Measurements from ENCODE around the gene NMNAT2.
A peak's percentile ranks its signal among the peaks of the same experiment; 100 is the strongest.

The NMNAT2 gene

GRCh38 chr1:183319606-183320005, 98.6 kb downstream of the NMNAT2 start:
- DNase-seq (ENCODE audit: insufficient read length, low spot score) (no peak), FAIRE-seq (no peak)

DNA sequence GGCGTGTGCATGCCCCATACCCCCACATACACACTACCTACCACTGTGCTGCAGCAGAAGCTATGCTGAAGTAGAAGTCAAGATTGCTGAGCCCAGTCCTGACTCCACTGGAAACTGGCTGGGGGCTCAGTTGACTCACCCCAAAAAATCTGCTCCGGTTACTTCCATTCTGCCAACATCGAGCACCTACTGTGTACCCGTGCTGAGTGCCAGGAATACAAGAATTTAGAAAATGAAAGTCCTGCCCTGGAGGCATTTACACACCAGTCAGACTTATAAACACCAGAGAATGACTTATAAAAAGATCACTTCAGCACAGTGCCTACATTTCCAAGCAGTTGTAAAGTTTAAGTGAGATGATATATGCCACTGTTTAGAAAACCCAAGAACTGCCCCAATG, 99.1 kb downstream of the NMNAT2 start:
- FAIRE-seq (no peak), DNase-seq (ENCODE audit: insufficient read length, low spot score) (no peak)

DNA sequence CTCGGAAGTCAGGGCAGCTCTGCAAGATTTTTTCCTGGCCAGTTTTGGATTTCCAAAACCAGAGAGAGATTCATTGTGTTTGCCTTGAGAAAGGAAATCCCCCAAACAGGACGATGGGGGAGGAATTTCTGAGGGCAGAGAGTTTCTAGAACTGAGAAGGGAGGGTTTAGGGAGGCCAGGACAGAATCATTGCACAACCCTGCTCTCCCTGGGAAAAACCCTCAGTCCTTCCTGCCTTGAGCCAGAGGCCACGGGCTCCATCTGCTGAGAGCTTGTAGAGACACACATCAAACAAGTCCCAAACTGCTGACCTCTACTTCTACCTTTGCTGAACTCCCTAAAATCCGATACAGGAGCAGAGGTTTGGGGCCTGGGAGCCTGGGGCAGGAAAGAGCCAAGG, 99.7 kb downstream of the NMNAT2 start:
- no peak for FAIRE-seq
- peak; percentile 82 for DNase-seq (ENCODE audit: insufficient read length, low spot score)

DNA sequence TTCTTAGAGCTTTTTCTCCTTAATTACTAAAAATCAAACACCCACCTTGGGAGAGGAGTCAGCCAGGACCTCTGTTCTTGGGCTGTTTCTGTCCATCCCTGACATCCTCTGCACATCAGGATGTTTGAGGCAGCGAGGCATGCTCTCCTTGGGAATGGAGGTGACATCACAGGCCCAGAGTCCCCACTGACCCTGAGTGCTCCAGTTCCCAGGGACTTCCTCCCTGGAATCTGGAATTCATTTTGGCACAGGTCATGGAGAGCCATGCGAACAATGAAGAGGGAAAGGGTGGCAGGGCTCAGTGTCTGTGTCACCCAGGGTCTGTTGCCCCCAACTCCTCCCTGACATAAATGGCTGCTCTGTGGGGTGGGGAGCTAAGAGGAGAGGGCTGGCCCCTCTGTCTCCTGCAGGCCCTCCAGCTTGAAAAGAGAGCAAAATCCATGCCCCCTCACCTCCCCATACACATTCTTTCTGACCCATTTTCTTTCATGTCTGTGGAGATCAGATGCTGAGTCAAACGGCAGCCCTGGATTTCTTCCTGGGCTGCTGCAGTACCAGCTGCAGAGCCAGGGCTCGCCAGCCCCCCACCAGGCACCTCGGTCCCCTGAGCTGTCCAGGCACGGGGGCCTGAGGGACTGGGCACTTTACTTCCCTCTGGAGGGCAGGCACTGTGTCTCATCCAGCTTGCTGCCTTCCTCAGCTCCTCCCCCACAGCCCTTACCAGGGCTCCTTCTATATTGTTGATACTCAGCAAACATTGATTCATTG, 102.0 kb downstream of the NMNAT2 start:
- DNase-seq (ENCODE audit: insufficient read length, low spot score): no peak
- FAIRE-seq: no peak

DNA sequence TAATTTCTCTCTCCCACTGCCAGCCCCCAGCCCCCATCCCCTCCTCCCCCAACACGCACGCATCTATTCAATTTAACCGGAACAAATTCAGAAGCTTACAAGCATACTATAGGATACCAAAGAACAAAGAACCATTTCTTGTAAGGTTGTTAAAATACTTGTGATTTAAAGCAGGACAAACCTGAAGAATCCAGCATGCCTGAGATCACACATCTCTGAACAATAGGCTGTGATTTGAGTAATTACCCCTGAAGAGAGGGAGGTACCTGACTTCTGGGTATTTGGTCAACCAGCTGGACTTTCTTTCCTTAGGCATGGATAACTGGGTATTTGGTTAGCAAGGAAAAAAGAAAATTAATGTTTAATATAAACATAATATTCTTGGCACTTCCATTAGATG, 105.1 kb downstream of the NMNAT2 start:
- FAIRE-seq (no peak), DNase-seq (ENCODE audit: insufficient read length, low spot score) (no peak)

GRCh38 chr1:183310753-183311479, 107.3 kb downstream of the NMNAT2 start:
- DNase-seq (ENCODE audit: insufficient read length, low spot score): no peak
- no peak for FAIRE-seq

GRCh38 chr1:183308719-183309118, 109.5 kb downstream of the NMNAT2 start:
- FAIRE-seq (no peak), DNase-seq (ENCODE audit: insufficient read length, low spot score) (no peak)

GRCh38 chr1:183306317-183307042, 111.7 kb downstream of the NMNAT2 start:
- no peak for FAIRE-seq
- no peak for DNase-seq (ENCODE audit: insufficient read length, low spot score)

GRCh38 chr1:183304440-183305107, 113.6 kb downstream of the NMNAT2 start:
- DNase-seq (ENCODE audit: insufficient read length, low spot score) (no peak), FAIRE-seq (no peak)

- DNase-seq (ENCODE audit: insufficient read length, low spot score) (no peak), FAIRE-seq (no peak)
Measured at GRCh38 chr1:183303901-183304300, 114.3 kb downstream of the NMNAT2 start.

DNA sequence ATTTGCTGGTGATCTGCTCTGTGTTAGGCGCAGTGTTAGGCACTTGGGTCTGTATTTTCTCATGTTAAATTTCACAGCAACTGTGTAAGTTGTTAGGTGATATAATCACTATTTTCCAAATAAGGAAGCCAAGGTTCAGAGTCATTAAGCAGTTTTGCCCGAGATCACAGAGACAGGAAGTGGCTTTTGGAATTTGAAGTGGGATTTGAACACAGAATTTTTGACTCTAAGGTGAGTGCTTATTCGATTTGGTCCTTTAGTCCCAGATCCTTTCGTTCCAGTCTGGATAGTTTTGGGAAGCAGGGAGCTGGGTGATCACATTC, 114.9 kb downstream of the NMNAT2 start:
- FAIRE-seq: no peak
- no peak for DNase-seq (ENCODE audit: insufficient read length, low spot score)

- no peak for DNase-seq (ENCODE audit: insufficient read length, low spot score)
- FAIRE-seq: no peak
Measured at GRCh38 chr1:183302452-183303322, 115.5 kb downstream of the NMNAT2 start.

GRCh38 chr1:183301239-183301638, 116.9 kb downstream of the NMNAT2 start:
- no peak for DNase-seq (ENCODE audit: insufficient read length, low spot score)
- FAIRE-seq: peak; percentile 28

- no peak for FAIRE-seq
Measured at GRCh38 chr1:183300828-183301227, 117.4 kb downstream of the NMNAT2 start.

GRCh38 chr1:183300395-183300794, 117.8 kb downstream of the NMNAT2 start:
- FAIRE-seq: no peak
- no peak for DNase-seq (ENCODE audit: insufficient read length, low spot score)

More at GRCh38 chr1:183300828-183301227, 117.4 kb downstream of the NMNAT2 start:
- no peak for DNase-seq (ENCODE audit: insufficient read length, low spot score)

- FAIRE-seq (no peak), DNase-seq (ENCODE audit: insufficient read length, low spot score) (no peak)
Measured at GRCh38 chr1:183296782-183297181, 121.4 kb downstream of the NMNAT2 start.

DNA sequence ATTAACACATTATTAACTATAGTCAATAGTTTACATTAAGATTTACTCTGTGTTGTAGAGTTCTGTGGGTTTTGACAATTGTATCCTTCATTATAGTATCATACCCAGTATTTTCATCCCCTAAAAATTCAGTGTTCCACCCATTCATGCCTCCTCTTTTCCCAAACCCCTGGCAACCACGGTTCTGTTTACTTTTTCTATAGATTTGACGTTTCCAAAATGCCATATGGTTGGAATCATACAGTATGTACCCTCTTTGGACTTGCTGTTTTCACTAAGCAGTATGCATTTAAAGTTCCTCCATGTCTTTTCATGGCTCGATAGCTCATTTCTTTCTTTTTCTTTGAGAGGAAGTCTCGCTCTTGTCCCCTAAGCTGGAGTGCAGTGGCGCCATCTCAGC, 122.7 kb downstream of the NMNAT2 start:
- no peak for FAIRE-seq

DNA sequence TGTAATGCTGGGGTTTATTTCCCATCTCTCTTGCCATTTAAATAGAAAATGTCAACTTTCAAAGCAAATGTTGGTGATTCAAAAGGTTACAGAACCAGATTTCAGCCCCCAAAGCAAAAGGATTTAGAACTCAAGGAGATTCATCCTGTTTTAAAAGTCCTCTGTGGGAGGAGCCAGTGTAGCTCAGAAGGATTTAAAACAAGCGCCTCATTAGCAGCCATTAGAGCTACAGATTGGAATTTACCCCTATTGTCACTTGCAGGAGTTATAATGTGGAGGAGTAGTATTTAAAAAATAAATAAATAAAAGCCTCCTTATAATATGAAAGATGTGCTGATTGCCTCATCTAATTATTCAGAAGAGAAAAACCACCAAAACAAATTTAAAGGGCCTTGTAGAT, 124.3 kb downstream of the NMNAT2 start:
- DNase-seq (ENCODE audit: insufficient read length, low spot score): no peak
- FAIRE-seq: no peak

More for the DNA sequence above, 122.7 kb downstream of the NMNAT2 start:
- no peak for DNase-seq (ENCODE audit: insufficient read length, low spot score)

DNA sequence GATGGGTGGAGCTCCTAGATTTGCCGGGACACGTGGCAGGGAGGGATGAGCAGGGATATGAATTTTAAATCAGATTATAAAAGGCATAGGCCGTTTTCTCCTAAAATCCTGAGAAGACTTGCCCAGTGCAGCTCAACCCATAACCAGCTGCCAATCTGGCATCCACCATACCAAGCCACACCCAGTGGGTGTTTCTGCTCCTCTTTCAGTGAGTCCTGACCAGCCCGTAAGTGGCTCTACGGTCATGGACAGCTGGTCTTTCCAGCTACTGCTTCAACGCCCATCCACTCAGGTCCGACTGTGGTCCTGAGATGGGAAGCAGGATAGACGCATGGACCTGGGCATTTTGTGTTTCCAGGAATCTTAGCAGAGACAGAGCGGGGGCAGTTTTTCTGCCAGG, 124.9 kb downstream of the NMNAT2 start:
- FAIRE-seq: no peak

More for the DNA sequence above, 124.9 kb downstream of the NMNAT2 start:
- DNase-seq (ENCODE audit: insufficient read length, low spot score): no peak
